HL-60 (cell line): ENCODE results near the gene RUNX3.

Experiments
- SPI1 ChIP-seq: IDR thresholded peaks from 2 replicates; pipeline ENCODE4 v1.6.1; 2012; ENCODE audit warnings: low read depth, mild to moderate bottlenecking, borderline replicate concordance
- TF ChIP-seq, protein P1 (sequence below): IDR thresholded peaks from one replicate; pipeline ENCODE4 v1.5.1; 2011; ENCODE audit warnings: low read length, control low read depth, inconsistent platforms; ENCODE audit not compliant: insufficient read depth
- TF ChIP-seq, protein P2 (sequence below): IDR thresholded peaks from 2 replicates; pipeline ENCODE4 v1.6.1; 2012; ENCODE audit warnings: low read depth; ENCODE audit not compliant: insufficient replicate concordance

DNA sequence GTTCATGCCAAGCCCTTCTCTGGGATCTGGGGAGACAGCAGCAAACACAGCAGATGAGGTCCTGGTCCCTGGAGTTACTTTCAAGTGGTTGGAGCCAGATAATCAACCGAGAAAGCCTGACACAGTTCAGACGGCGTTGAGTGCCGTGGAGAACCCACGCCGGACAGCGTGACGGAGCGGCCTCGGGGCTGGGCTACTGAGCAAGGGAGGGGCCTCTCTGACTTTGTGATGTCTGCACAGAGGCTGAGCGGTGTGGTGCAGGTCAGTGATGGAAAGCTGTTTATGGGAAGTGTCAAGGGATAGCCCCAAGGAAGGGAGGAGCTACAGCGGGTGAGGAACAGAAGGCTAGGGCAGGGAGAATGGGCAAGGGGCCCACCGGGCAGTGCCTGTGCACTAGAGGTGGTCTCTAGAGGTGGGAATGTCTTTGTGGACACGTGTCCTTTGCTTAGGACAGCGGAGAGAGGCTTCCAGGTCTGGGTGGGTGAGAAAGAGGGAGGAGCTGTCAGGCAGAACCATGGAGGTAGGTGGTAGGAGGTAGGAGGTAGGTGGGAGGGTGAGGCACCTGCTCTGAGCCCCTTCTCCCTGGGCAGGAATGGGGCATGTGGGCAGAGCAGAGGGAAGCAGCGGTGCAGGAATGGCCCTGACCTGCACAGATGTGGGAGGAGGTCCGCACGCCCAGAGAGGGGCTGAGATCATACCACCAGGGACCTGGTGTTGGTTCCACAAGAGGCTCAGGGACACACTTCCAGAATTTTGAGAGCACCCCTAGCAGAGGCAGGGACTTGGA is 62.8 kb downstream of the RUNX3 start:
- TF ChIP-seq, protein P1, sequence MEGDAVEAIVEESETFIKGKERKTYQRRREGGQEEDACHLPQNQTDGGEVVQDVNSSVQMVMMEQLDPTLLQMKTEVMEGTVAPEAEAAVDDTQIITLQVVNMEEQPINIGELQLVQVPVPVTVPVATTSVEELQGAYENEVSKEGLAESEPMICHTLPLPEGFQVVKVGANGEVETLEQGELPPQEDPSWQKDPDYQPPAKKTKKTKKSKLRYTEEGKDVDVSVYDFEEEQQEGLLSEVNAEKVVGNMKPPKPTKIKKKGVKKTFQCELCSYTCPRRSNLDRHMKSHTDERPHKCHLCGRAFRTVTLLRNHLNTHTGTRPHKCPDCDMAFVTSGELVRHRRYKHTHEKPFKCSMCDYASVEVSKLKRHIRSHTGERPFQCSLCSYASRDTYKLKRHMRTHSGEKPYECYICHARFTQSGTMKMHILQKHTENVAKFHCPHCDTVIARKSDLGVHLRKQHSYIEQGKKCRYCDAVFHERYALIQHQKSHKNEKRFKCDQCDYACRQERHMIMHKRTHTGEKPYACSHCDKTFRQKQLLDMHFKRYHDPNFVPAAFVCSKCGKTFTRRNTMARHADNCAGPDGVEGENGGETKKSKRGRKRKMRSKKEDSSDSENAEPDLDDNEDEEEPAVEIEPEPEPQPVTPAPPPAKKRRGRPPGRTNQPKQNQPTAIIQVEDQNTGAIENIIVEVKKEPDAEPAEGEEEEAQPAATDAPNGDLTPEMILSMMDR, result no peak
- TF ChIP-seq, protein P2, sequence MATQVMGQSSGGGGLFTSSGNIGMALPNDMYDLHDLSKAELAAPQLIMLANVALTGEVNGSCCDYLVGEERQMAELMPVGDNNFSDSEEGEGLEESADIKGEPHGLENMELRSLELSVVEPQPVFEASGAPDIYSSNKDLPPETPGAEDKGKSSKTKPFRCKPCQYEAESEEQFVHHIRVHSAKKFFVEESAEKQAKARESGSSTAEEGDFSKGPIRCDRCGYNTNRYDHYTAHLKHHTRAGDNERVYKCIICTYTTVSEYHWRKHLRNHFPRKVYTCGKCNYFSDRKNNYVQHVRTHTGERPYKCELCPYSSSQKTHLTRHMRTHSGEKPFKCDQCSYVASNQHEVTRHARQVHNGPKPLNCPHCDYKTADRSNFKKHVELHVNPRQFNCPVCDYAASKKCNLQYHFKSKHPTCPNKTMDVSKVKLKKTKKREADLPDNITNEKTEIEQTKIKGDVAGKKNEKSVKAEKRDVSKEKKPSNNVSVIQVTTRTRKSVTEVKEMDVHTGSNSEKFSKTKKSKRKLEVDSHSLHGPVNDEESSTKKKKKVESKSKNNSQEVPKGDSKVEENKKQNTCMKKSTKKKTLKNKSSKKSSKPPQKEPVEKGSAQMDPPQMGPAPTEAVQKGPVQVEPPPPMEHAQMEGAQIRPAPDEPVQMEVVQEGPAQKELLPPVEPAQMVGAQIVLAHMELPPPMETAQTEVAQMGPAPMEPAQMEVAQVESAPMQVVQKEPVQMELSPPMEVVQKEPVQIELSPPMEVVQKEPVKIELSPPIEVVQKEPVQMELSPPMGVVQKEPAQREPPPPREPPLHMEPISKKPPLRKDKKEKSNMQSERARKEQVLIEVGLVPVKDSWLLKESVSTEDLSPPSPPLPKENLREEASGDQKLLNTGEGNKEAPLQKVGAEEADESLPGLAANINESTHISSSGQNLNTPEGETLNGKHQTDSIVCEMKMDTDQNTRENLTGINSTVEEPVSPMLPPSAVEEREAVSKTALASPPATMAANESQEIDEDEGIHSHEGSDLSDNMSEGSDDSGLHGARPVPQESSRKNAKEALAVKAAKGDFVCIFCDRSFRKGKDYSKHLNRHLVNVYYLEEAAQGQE, result no peak
- no peak for TF ChIP-seq SPI1
